PC-9 (cell line): Measurements from ENCODE around the gene ADCK2. TPM values are rescaled to one million over a fixed set of nuclear protein-coding genes. Genes with fewer than 3 reads are reported as not detected.

Experiments
- BruUV-seq: library from RNA; stranded (reverse); fragments of 400-500 nt; replicated peaks from 2 replicates; lab custom pipeline; 2021; lab: Mats Ljungman, UMichigan
- CTCF ChIA-PET: fragments of 300-600 bp; sonication (Branson Sonifier 250); formaldehyde crosslinking; loops from one replicate; lab custom pipeline; 2022; ENCODE audit warnings: antibody characterized with exemption; lab: Charles Lee
- POLR2A ChIA-PET: fragments of 300-600 bp; sonication (Branson Sonifier 250); formaldehyde crosslinking; loops from one replicate; lab custom pipeline; 2022; ENCODE audit warnings: antibody characterized with exemption; ENCODE audit not compliant: unreplicated experiment; lab: Charles Lee
- DNase-seq, 2 experiments: peaks; one replicate each; pipeline versions ENCODE4 v3.0.0 to v3.0.0-alpha.2; 2015 to 2022; ENCODE audit warnings: mixed read lengths in 1 of 2
- H2AFZ ChIP-seq: fragments of 200-600 bp; sonication (generic); 2 replicates; pipeline ENCODE4 v1.8.1; 2017; ENCODE audit warnings: antibody characterized with exemption
- H3F3A ChIP-seq: fragments of 200-600 bp; sonication (generic); 2 replicates; pipeline ENCODE4 v1.8.1; 2017; ENCODE audit warnings: antibody characterized with exemption, mild to moderate bottlenecking, low read depth; ENCODE audit not compliant: insufficient read depth
- H3K27ac ChIP-seq: fragments of 200-600 bp; sonication (generic); 2 replicates; pipeline ENCODE4 v1.6.1; 2016; ENCODE audit warnings: mixed run types
- H3K27me3 ChIP-seq: fragments of 200-600 bp; sonication (generic); 2 replicates; pipeline ENCODE4 v1.6.1; 2016; ENCODE audit warnings: low read depth, mixed run types; ENCODE audit not compliant: insufficient read depth
- H3K36me3 ChIP-seq: fragments of 200-600 bp; sonication (generic); 2 replicates; pipeline ENCODE4 v1.6.1; 2016; ENCODE audit warnings: low read depth, mixed run types
- H3K4me1 ChIP-seq: fragments of 200-600 bp; sonication (generic); replicated peaks from 2 replicates; pipeline ENCODE4 v1.6.1; 2016; ENCODE audit warnings: mixed run types; ENCODE audit not compliant: insufficient read depth
- H3K4me2 ChIP-seq: fragments of 200-600 bp; sonication (generic); 2 replicates; pipeline ENCODE4 v1.6.1; 2017; ENCODE audit warnings: mixed run types
- H3K4me3 ChIP-seq: fragments of 200-600 bp; sonication (generic); 2 replicates; pipeline ENCODE4 v1.6.1; 2016; ENCODE audit warnings: mixed run types
- H3K79me2 ChIP-seq: fragments of 200-600 bp; sonication (generic); 2 replicates; pipeline ENCODE4 v1.6.1; 2017; ENCODE audit warnings: low read depth, mixed run types
- H3K9me2 ChIP-seq: fragments of 200-600 bp; sonication (generic); 2 replicates; pipeline ENCODE4 v1.8.1; 2017; ENCODE audit warnings: mild to moderate bottlenecking; ENCODE audit not compliant: insufficient read depth
- H3K9me3 ChIP-seq: fragments of 200-600 bp; sonication (generic); 2 replicates; pipeline ENCODE4 v1.8.1; 2016; ENCODE audit warnings: low read depth; ENCODE audit not compliant: insufficient read depth
- H4K20me1 ChIP-seq: fragments of 200-600 bp; sonication (generic); 2 replicates; pipeline ENCODE4 v1.8.1; 2017; ENCODE audit not compliant: insufficient read depth
- EZH2 ChIP-seq: fragments of 200-600 bp; sonication (generic); IDR thresholded peaks from 2 replicates; pipeline ENCODE4 v1.8.0; 2017; ENCODE audit warnings: antibody characterized with exemption, low read depth
- intact Hi-C: fragments of 100-400 bp; cut with micrococcal nuclease; formaldehyde crosslinking; loops from one replicate; pipeline ENCODE4 v1.10.0; 2022; ENCODE audit not compliant: unreplicated experiment
- total RNA-seq: library from RNA; stranded (reverse); gene quantifications from 2 replicates; pipeline ENCODE4 v1.2.3, GENCODE V29; 2021
- TF ChIP-seq, protein P1 (sequence below): fragments of 200-600 bp; sonication (generic); conservative IDR thresholded peaks from 2 replicates; pipeline ENCODE4 v1.6.1; 2017; ENCODE audit warnings: mixed run types, antibody characterized with exemption, mild to moderate bottlenecking, moderate library complexity

Gene ADCK2
- total RNA-seq, 1 experiment from 2014 or later = 35.3 TPM

DNA sequence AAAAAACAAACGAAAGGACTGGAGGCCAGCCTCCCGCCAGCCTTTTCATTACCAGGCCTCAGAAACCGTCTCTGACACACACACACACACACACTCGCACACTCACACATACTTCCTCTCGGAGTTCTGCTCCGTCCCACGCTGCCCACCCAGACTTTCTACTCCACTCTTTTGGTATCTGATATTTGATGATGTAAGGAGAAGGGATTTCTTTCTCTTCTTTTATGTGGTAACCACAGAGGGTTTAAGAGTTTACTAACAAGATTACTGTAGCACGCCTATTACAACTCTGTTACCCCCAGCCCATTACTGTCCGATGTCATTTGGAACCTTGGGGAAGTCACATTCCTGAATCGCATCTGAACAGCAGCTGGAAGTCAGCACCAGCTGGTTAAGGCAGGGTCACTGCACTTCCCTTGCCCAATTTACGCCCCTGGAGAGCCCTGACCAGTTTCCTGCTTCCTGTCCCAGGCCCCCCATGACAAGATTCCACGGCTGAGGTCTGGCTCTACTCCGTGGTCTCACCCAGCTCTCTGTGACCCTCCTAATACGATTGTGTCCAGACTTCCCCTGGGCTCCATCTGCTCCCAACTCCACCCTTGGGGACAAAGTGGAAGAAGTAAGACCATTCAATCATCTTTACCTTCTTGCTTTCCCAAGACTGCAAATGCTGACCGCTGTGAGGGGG is 33.2 kb upstream of the ADCK2 start:
- TF ChIP-seq, protein P1, sequence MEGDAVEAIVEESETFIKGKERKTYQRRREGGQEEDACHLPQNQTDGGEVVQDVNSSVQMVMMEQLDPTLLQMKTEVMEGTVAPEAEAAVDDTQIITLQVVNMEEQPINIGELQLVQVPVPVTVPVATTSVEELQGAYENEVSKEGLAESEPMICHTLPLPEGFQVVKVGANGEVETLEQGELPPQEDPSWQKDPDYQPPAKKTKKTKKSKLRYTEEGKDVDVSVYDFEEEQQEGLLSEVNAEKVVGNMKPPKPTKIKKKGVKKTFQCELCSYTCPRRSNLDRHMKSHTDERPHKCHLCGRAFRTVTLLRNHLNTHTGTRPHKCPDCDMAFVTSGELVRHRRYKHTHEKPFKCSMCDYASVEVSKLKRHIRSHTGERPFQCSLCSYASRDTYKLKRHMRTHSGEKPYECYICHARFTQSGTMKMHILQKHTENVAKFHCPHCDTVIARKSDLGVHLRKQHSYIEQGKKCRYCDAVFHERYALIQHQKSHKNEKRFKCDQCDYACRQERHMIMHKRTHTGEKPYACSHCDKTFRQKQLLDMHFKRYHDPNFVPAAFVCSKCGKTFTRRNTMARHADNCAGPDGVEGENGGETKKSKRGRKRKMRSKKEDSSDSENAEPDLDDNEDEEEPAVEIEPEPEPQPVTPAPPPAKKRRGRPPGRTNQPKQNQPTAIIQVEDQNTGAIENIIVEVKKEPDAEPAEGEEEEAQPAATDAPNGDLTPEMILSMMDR = no peak
- no peak for TF ChIP-seq EZH2
- CTCF ChIA-PET = interaction anchor here (1.0 kb wide), 1 partner anchor 11 kb away, joined by 12 read pairs; no protein-coding TSS in a partner anchor
- BruUV-seq = no TSS peak
- H3K4me2 ChIP-seq = peak overlapping the region; percentile 99
- intact Hi-C loops = no loop called here
- H2AFZ ChIP-seq = peak overlapping the region; percentile 96
- H3K27me3 ChIP-seq = no peaks in the 10 kb centered on the region
- peaks cover 43% of the 10 kb centered on the region for H3K4me1 ChIP-seq
- DNase-seq = no peak
- H3K79me2 ChIP-seq = peaks cover 19% of the 10 kb centered on the region
- H3F3A ChIP-seq = peaks cover 41% of the 10 kb centered on the region
- H4K20me1 ChIP-seq = no peaks in the 10 kb centered on the region
- peak overlapping the region; percentile 88 for H3K4me3 ChIP-seq
- H3K36me3 ChIP-seq = no peaks in the 10 kb centered on the region
- POLR2A ChIA-PET = no interaction called here
- H3K9me2 ChIP-seq = no peaks in the 10 kb centered on the region
- no peaks in the 10 kb centered on the region for H3K9me3 ChIP-seq
- no peak overlapping the region for H3K27ac ChIP-seq

DNA sequence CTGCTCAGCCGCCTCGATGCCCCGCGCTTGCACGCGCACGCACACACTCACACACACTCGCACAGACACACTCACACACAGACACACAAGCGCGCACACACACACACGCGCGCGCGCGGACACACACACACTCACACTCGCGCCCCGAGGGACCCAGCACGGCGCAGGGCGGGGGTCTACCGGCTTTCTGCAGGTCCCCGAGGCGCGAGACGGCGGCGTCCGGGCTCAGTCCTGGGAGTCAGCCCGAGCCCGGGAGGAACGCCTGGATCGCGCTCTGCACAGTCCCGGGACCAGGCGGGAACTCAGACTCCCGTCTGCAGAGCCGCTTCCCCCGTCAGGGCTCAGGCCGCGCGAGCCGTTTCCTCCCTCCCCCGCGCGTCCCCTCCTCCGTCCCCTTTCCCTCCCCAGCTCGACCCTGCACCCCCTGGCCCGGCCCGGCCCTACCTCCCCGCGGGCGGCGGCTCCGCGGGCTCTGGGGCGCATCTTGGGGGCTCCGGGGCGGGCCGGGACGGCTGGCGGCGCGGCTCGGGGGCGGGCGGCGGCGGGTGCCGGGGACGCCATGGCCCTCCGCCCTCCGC is 32.6 kb upstream of the ADCK2 start:
- POLR2A ChIA-PET = interaction anchor here (0.6 kb wide), 1 partner anchor 210 kb away, joined by 3 read pairs; no protein-coding TSS in a partner anchor
- no TSS peak for BruUV-seq
- Histone ChIP-seq H3K27me3 (no peaks in the 10 kb centered on the region), H3K4me1 (peaks cover 43% of the 10 kb centered on the region), H4K20me1 (no peaks in the 10 kb centered on the region), H3F3A (peaks cover 41% of the 10 kb centered on the region), H3K27ac (no peak overlapping the region), H3K79me2 (peaks cover 19% of the 10 kb centered on the region), H3K36me3 (no peaks in the 10 kb centered on the region), H3K9me2 (no peaks in the 10 kb centered on the region), H3K4me3 (peak overlapping the region; percentile 88), H2AFZ (peak overlapping the region; percentile 96), H3K4me2 (peak overlapping the region; percentile 99), H3K9me3 (no peaks in the 10 kb centered on the region)
- intact Hi-C loops = no loop called here
- CTCF ChIA-PET = interaction anchor here (1.0 kb wide), 1 partner anchor 11 kb away, joined by 12 read pairs; no protein-coding TSS in a partner anchor
- no peak for TF ChIP-seq EZH2
- TF ChIP-seq, protein P1 = no peak
- no peak for DNase-seq

DNA sequence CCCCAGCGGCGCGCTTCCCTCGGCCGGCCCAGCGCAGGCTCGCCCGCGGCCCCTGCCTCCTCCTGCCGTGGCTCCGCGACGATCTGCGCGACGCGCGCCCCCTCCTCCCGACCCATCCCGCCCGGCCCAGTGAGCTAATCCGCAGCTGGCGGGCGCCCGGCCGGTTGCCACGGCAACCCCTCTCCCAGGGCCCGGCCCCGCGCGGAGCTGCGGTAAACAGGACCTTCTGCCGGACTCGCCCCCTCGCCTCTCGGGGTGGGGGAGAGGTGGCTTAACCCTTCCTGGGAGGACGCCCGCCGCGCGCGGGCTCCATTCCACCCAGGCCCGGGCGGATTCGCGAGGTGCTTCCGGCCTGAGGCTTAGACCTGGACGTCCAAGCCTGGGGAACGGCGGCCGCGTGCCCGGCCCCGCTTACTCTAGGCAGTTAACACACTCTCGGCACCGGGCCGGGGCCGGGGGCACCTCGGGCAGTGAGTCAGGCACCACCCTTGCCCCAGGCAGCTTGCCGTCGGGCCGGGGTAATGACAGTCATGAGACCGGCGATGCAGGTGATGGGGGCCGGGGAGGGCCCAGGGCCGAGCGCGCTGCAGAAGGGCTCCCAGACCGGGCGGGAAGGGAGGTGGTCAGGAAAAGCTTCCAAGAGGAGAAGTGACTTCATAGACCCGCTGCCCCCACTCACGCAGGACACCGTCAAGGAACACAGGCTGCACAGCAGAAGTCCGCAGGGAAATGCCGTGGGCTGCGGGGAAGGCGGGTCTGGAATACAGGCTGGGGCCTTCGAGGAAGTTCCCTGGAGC is 31.8 kb upstream of the ADCK2 start, which contains the start of gene DENND2A:
Gene DENND2A (minus strand): TSS at position 87 of the 797 bp plus-strand sequence. CDS start 38,416 bp downstream, outside the sequence.
- Histone ChIP-seq H3F3A (peaks cover 41% of the 10 kb centered on the region), H3K27me3 (no peaks in the 10 kb centered on the region), H3K9me3 (no peaks in the 10 kb centered on the region), H4K20me1 (no peaks in the 10 kb centered on the region), H3K4me1 (peaks cover 43% of the 10 kb centered on the region), H3K4me3 (peak within 1 kb of the TSS; percentile 88), H2AFZ (peak within 1 kb of the TSS; percentile 98), H3K27ac (peak within 1 kb of the TSS; percentile 0; the same call in 1 of the 2 replicates), H3K36me3 (no peaks in the 10 kb centered on the region), H3K79me2 (peaks cover 15% of the 10 kb centered on the region), H3K9me2 (no peaks in the 10 kb centered on the region), H3K4me2 (peak within 1 kb of the TSS; percentile 99)
- POLR2A ChIA-PET = interaction anchor here (0.6 kb wide), 2 partner anchors 16 to 211 kb away, joined by 3 to 8 read pairs; no protein-coding TSS in a partner anchor
- peak in 1 of 2 experiments; percentile 49 for DNase-seq
- intact Hi-C loops = no loop called here
- TF ChIP-seq, protein P1 = no peak
- TF ChIP-seq EZH2 = no peak
- CTCF ChIA-PET = interaction anchor here (1.0 kb wide), 1 partner anchor 12 kb away, joined by 12 read pairs; no protein-coding TSS in a partner anchor
- no TSS peak for BruUV-seq
